DLD1 (cell line): ENCODE results near the gene CRISPLD2.

ENCODE experiments used
- in situ Hi-C: cut with HindIII; loops from 2 replicates; pipeline ENCODE4 v1.10.0; 2017; ENCODE audit warnings: low sequenced_read_pairs

Gene CRISPLD2

DNA sequence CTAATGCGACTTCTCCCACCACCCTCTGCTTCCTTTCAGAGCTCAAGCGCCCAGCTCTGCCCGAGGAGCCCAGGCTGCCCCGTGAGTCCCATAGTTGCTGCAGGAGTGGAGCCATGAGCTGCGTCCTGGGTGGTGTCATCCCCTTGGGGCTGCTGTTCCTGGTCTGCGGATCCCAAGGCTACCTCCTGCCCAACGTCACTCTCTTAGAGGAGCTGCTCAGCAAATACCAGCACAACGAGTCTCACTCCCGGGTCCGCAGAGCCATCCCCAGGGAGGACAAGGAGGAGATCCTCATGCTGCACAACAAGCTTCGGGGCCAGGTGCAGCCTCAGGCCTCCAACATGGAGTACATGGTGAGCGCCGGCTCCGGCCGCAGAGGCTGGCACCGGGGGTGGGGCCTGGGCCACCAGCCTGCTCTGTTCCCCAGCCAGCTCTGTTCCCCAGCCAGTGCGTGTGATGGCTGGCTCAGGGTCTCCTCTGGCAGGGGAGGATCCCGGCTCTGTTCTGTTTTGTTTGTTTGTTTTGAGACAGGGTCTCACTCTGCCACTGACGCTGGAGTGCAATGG is 18.7 kb downstream of the CRISPLD2 start:
- in situ Hi-C loops, result no loop called here

DNA sequence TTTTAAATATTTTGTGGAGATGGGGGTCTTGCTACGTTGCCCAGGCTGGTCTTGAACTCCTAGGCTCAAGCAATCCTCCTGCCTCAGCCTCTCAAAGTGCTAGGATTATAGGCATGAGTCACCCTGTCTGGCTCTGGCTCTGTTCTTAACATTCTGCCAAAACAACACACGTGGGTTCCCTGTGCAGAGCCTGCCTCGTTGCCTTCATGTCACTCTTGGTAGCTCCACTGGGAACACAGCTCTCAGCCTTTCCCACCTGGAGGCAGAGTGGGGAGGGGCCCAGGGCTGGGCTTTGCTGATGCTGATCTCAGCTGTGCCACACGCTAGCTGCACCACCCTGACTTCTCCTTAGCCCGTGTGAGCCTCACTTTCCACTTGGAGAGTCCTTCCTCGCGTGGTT is 19.3 kb downstream of the CRISPLD2 start:
- in situ Hi-C loops, result no loop called here

DNA sequence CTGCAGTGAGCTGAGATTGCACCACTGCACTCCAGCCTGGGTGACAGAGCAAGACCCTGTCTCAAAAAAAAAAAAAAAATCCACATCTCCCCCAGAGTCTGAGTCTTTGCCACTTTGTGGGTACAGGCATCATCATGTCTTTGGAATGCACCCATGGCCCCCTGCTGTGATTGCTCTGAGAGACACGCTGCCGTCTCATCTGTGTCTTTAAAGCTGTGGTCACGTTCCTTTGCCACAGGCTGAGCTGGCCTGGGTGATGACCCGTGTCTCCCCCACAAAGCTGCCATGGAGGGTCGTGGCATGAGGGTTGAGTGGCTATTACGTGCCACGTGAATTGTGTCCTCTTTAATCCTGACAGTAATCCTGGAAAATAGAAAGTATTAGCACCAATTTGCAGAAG is 20.2 kb downstream of the CRISPLD2 start:
- in situ Hi-C loops, result no loop called here

DNA sequence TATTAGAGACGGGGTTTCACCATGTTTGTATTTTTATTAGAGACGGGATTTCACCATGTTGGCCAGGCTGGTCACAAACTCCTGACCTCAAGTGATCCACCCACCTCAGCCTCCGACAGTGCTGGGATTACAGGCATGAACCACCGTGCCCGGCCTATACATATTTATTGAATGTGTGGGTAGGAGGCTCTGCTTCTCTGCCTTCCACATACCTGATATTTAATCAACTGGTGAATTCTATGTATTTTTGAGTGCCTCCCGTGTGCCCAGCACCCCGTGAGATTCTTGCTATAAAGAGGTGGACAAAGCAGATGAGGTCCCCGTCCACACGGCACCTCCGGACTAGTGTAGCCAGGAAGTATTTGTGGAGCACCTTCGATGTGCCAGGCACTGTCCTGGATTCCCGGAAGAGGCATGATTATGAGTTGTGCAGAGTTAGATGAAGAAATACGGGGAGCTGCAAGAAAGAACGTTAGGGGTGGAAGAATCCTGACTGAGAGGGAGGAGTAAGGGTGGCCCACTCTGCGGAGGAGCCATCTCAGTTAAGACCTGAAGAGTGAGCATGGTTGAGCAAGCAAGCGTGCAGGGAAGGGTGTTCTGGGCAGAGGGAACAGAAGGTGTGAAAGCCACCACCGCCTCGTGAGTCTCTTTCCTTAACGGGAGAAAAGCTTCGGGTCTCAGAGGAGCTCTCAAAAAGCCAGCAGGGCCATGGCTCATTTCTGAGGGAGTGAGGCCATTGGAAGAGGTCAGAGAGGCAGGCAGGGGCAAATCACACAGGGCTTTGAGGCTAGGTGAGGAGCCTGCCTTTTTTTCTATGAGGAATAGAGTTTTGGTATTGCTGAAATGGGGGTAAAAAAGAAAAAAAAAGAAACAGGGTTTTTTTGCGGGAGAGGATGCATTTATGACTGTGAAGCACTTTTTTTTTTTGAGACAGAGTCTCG is 21.2 kb downstream of the CRISPLD2 start:
- in situ Hi-C loops, result no loop called here

DNA sequence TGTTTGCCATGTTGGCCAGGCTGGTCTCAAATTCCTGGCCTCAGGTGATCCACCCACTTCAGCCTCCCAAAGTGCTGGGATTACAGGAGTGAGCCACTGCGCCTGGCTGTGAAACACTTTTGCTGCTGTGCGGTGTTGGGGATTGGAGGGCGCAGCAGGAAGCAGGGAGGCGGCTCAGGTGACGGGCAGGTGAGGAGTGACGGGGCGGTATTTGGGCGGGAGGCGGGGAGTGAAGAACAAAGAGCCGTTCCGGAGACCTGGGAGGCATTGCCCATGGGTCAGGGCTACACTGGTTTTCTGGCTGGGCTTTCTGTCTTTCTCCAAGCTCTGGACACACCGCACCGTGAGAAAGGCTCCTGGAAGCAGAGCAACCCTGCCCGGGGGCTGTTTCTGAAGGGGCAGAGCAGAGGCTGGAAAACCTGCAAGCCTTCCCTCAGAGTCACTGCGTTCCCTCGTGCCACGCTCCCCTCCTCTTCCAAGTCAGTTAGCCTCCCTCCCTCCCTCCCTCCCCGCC is 22.1 kb downstream of the CRISPLD2 start:
- in situ Hi-C loops, result no loop called here

DNA sequence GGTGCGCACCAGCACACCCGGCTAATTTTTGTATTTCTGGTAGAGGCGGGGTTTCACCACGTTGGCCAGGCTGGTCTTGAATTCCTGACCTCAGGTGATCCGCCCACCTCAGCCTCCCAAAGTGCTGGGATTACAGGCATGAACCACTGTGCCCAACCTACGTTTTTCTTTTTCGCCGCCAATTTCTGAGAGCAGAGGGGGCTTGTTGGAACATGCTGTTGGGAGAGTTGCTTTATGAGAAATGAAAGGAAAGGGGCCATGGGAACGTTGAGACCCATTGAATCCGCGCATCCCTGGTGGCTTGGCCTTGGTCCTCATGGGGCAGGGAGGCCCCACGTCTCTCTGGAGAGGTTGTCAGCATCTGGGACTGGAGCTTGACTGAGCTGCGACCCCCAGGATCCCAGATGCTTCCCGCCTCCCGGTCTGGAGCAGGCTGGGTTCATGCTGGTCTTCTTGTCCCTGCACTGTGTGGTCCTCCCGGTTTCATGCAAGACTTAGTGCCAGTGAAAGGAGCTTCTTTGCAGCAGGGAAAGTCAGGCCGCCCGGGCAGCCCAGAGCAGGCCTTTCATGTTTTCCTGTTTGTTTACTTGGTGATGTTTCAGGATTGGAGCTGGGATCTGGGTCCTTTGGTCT is 22.8 kb downstream of the CRISPLD2 start:
- in situ Hi-C loops, result no loop called here

DNA sequence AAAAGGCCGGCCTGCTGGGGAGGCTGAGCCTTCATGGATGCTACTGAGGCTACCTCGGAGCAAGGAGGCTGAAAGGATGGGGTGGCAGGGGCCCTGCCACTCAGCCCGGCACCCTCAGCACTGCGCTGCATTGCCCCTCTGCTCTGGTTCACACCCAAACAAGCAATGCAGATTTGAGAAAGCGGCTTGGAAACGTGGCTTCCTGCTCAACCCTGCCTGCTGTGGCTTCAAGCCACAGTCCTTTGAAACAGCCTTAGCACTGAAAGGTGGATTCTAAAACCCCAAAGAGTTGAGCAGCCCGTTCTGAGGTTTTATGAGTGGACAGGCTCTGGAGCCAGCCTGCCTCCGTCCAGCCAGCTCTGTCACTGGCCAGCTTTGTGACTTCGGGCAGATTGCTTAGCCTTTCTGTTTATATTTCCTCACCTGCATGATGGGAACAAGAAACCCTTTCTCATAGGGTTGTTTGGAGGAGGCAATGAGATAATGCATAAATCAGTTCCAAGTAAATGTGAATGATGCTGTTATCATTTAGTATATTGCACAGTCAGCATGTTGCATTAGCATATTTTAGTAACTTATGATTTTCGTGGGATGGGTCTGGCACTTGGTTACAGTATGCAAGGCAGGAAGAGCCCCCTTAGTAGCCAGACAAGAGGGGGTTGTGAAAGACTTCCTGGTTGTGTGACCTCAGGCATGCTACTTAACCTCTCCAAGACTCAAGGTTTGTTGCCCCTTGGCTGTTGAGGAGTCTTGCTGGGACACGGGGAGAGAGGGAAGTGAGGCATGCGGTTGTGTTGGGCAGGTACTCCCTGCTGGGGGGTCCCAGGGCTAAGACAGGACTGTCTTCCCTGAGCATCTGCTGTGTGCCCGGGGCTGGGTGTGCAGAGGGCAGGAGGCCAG is 23.6 kb downstream of the CRISPLD2 start:
- in situ Hi-C loops, result no loop called here

DNA sequence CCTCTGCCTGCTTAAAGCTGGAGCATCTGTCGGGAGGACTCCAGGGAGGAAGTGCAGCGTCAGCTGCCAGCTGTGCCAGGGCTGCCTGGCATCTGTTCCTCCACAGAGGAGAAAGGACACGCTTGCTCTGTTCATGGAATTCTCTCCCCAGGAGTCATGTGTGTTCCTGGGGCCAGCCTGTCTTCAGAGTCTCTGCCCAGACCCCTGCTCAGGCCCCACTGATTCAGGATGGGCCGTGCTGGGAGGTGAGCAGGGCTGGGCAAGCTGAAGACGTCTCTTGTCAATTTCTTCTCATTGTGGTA is 24.2 kb downstream of the CRISPLD2 start:
- in situ Hi-C loops, result no loop called here

DNA sequence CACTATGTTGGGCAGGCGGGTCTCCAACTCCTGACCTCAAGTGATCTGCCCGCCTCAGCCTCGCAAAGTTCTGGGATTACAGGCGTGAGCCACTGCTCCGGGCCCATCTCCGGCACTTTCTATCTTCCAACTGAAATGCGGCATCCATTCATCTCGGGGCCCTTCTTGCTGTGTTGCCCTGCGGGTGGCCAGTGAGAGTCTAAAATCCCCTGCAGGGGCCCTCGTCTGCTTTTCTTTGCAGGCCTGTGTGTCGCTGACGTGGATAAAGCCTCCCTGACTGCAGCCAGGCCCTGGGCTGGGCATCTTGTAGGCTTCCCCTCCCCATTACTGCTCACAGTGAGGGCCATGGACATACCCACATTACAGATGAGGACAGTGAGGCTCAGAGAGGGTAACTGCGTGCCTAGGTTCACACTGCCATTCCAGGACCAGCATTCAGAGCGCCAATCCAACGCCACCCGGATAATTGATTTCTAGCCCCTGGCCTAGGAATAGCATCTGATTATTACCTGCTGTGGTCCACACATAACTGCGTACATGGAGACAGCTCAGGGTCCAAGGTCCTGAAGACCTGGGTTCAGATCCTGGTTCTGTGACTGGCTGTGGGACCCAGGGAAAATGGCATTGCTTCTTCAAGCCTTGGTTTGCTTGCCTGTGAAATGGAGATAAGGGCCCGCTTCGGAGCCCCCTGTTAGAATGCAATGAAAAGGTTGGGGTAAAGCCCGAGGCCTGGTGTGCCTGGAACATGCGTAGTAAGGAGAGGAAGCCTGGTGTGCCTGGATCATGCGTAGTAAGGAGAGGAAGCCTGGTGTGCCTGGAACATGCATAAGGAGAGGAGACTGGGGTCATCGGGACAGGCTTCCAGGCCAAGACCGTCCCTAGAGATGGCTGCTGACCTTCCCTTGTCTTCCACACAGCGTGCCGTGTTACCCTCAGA is 25.0 kb downstream of the CRISPLD2 start:
- in situ Hi-C loops, result no loop called here

DNA sequence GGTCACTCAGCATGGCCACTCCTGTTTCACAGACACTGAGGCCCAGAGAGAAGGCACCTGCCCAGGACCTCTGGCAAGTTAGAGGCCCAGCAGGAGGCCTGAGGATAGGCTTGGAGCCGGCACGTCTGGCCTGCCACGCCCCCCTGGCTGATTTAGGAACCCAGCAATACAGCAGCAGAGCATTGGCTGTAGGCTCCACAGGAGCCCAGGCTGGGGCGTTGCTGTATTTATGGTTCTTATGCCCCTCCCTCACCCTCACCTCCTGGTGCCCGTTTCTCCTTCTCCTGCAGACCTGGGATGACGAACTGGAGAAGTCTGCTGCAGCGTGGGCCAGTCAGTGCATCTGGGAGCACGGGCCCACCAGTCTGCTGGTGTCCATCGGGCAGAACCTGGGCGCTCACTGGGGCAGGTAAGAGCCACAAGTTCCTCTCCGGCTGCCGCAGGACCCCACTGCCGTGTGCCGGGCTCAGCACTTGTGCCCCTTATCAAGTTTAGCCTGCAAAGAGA is 25.8 kb downstream of the CRISPLD2 start:
- in situ Hi-C loops, result no loop called here

DNA sequence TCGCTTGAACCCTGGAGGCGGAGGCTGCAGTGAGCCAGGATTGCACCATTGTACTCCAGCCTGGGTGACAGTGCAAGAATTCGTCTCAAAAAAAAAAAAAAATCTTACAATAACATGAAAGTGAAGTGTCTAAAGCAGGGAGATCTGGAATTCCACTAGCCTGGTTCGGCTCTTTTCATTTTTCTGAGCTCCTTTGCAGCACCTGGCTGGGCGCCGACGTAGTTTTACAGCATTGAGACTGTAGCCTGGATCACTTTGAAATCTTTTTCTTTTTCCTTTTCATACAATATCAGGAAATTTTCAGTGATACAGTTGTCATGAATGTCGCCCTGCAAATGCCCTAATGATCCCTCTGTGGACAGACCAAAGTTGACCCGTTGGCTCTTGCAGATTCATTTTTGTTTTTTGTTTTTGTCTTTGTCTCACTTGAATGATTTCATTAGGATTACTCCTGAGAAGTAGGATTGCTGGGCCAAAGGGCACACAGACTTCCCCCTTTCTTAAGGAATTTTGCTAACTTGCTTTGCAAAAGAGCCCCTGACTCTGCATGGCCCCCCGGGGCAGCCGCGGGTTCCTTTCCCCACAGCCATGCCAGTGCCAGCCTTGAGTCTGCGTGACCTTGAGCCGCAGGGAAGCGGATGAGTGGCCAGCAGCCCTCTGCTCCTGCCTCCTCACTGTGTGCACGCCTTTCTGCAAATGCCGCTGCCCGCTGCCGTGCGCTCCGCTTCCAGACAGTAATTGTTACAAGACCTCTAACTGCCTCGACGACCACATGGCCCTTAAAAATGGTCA is 28.0 kb downstream of the CRISPLD2 start:
- in situ Hi-C loops, result no loop called here

DNA sequence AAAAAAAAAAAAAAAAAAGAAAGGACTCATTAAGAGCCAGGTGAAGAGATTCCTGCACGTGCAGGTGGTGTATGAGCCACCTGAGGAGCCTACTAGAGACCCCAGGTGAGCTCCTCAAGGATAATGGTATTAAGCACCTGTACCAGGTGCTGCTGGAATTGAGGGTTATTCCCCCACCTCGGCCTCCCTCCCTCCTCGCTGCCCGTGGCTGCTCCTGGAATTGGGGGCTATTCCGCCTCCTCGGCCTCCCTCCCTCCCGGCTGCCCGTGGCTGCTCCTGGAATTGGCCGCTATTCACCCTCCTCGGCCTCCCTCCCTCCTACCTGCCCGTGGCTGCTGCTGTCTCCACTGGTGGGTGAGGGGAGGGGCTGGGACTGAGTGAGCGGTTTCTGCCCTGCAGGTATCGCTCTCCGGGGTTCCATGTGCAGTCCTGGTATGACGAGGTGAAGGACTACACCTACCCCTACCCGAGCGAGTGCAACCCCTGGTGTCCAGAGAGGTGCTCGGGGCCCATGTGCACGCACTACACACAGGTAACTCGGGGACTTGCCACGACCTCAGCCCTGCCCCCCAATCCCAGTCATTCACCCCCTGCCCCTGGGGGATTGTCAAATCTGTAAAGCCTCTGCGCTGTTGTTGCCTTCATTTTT is 29.3 kb downstream of the CRISPLD2 start:
- in situ Hi-C loops, result no loop called here

DNA sequence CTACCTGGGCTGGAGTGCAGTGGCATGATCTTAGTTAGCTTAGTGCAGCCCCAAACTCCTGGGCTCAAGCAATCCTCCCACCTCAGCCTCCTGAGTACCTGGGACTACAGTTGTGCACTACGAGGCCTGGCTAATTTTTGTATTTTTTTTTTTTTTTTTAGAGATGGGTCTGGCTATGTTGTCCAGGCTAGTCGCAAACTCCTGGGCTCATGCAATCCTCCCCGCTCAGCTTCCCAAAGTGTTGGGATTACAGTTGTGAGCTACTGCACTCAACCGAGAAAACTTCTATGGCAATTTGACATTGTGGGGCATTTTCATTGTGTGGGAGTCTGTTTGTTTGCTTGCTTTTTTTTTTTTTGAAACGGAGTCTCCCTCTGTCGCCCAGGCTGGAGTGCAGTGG is 30.0 kb downstream of the CRISPLD2 start:
- in situ Hi-C loops, result no loop called here

DNA sequence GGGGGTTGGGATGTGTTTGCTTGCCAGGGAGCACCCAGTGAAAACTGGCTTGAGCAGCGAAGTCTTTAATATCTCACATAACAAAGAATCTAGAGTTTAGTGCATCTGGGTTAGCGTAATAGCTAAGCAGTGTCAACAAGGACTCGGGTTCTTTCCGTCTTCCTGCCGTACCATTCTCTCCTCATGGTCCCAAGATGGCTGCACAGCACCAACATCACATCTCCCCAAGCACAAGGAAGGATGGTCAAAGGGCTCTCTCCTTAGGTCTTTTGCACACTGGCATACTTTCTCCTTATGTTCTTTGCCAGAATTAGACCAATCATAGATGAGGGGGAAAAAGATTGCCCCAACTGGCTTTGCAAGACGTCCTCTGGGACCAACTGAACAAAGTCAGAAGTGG is 30.9 kb downstream of the CRISPLD2 start:
- in situ Hi-C loops, result no loop called here

DNA sequence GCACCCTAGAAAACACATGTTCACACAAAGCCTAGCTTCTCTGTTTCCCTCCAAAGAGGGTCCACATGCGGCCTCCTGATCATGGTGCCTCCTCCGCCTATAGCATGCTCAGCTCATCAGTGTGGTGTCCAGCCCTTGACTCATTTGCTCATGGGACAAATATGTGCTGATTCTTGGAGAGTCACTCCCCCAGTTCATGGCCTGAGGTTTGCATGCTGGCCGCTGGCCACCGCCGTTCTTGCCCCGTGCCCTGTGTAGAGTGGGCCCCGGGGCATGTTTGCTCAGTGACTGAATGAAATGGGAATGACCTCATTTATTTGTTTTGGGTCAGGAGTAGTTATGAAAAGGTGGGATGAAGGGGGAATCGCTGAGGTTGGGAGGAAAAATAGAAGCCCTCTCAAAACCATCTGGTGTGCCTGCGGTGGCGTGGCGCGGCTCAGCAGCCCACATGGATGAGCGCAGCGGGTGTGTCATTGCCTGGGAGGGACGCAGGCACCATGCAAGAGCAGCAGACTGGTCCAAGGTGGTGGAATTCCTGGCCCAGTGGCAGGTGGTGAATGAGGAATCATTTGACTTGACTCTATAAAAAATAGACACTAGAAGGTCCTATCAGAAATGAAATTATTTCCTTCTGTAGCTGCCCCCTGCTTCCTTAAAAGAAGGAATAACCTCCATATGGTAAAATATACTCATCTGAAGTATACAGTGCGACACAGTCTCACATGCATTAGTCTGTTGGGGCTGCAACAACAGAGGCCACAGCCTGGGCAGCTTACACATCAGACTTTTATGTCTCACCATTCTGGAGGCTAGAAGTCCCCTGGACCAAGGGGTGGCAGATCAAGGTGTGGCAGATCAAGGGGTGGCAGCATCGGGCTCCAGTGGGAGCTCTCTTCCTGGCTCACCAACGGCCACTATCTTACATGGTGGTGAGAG is 31.7 kb downstream of the CRISPLD2 start:
- in situ Hi-C loops, result no loop called here

DNA sequence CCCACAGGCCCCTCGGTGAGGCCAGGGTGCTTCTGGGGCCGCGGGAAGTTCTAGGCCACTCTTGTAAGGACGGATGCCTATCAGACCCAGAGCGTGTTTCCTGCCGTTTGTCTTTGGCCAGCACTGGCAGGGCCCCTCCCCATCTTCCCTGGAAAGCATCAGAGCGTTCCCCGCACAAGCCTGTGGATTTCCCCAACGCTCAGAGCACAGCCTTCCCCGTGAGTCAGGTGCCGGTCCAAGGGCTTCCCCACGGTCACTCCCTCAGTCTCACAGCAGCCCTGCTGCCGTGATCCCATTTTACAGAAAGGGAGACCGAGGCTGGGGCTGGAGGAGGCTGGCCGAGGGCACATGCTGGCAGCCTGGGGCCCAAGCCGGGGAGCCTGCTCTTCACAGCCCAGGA is 33.7 kb downstream of the CRISPLD2 start:
- in situ Hi-C loops, result no loop called here

DNA sequence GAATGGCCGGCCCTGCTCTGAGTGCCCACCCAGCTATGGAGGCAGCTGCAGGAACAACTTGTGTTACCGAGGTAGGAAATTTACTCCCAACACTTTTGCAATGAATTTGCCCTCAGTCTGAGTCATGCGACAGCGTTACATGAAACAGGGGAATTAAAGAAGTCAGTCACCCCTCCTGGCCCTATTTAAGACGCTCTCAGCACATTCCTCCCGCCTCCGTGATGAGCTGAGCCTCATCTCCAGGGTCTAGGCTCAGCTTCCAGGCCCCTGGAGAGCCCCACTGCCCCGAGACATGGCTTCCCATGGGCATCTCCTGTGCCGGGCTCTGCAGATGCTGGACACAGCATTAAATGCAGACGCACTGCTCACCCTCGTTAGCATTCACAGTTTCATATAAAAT is 35.0 kb downstream of the CRISPLD2 start:
- in situ Hi-C loops, result no loop called here
